ENCODE results near the gene PPARGC1A. TPM values are rescaled to one million over a fixed set of nuclear protein-coding genes. Genes with fewer than 3 reads are reported as not detected.

The PPARGC1A gene
- total RNA-seq, 2 experiments from 2014 or later: not detected

DNA sequence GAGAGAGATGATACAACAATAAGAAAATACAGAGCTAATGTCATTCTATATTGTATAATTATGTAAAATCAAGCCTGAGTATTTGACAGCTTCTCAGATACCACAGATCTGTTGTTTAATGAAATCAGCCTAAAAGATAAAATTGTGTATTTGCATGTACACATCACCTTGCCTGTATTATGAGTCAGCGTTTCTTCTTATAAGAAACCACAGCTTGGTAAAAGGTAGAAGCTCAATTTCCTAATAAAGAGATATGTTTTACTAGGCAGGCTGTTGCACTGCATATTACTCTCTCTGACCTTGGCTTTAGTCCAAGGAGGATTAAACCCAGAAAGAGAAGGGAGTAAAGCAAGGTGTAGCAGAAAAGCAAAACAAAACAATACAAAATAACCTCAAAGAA, 121.3 kb downstream of the PPARGC1A start:
- no peaks in the 10 kb centered on the region for H3K4me1 Mint-ChIP-seq (ENCODE audit: low read depth)
- peaks cover 3% of the 10 kb centered on the region for H3K9me3 Mint-ChIP-seq
- no peak for DNase-seq
- no peak overlapping the region for H3K4me3 Mint-ChIP-seq
- CTCF ChIA-PET: no interaction called here
- POLR2A ChIA-PET: no interaction called here
- no peak overlapping the region for H3K27ac Mint-ChIP-seq
- intact Hi-C loops (cut with micrococcal nuclease): no loop called here
- H3K27me3 Mint-ChIP-seq: no peaks in the 10 kb centered on the region
- no peaks in the 10 kb centered on the region for H3K36me3 Mint-ChIP-seq

DNA sequence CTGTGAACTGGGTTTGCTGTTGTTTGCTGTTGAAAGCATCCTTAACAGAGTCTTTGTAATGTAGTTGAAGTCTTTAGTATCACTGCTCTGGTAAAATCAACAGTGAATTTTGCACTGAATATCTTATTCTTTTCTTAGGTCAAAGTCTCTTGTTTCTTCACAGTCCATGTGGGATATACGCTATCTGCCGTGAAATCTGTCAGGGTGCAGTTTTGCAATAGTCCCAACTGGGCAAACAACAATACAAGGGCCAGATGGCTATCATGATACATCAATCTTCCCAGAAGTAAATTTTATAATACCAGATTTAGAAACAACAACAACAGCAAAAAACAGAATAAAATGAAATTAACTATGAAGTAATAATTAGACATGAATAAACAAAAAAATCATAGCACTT, 123.5 kb downstream of the PPARGC1A start:
- no peaks in the 10 kb centered on the region for H3K27me3 Mint-ChIP-seq
- DNase-seq: no peak
- H3K9me3 Mint-ChIP-seq: peaks cover 3% of the 10 kb centered on the region
- no peak overlapping the region for H3K27ac Mint-ChIP-seq
- intact Hi-C loops (cut with micrococcal nuclease): no loop called here
- POLR2A ChIA-PET: no interaction called here
- H3K4me3 Mint-ChIP-seq: no peak overlapping the region
- no peaks in the 10 kb centered on the region for H3K4me1 Mint-ChIP-seq (ENCODE audit: low read depth)
- CTCF ChIA-PET: no interaction called here
- no peaks in the 10 kb centered on the region for H3K36me3 Mint-ChIP-seq

DNA sequence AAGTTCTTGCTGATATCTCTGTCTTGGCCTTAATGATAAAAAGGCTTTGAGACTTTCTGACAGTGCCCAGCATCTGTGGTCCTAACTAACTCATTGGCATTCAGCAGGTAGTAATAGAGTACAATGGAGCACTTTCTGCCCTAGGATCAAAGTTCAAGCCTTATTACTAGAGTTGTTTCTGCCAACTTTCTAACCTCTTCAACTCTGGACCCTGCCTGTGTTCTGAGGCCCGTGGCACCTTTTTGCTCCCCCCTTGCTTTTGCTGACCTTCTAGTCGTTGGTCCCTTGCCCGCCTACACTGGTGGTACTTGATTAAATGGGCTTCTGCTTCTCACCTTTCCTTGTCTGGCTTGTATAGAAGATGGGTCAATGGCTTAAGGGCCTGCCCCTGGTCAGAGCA, 126.3 kb downstream of the PPARGC1A start:
- Mint-ChIP-seq H3K4me3 (no peak overlapping the region), H3K4me1 (ENCODE audit: low read depth) (no peaks in the 10 kb centered on the region), H3K9me3 (peaks cover 3% of the 10 kb centered on the region), H3K36me3 (no peaks in the 10 kb centered on the region), H3K27ac (no peak overlapping the region), H3K27me3 (no peaks in the 10 kb centered on the region)
- ChIA-PET POLR2A (no interaction called here), CTCF (no interaction called here)
- intact Hi-C loops (cut with micrococcal nuclease): no loop called here
- no peak for DNase-seq

DNA sequence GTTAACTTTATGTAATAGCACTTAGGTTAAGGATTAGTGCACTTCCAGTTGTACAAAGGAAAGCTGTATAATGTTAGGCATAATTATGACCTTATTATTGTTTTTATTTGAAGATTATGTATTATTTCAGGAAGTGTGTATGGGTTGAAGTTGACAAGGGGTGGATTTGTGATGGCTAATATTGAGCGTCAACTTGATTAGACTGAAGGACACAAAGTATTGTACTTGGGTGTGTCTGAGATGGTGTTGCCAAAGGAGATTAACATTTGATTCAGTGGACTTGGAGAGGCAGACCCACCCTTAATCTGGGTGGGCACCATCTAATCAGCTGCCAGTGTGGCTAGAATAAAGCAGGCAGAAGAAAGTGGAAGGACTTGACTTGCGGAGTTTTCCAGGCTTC, 127.3 kb downstream of the PPARGC1A start:
- ChIA-PET POLR2A (no interaction called here), CTCF (no interaction called here)
- intact Hi-C loops (cut with micrococcal nuclease): no loop called here
- H3K9me3 Mint-ChIP-seq: peaks cover 3% of the 10 kb centered on the region
- no peak overlapping the region for H3K4me3 Mint-ChIP-seq
- H3K4me1 Mint-ChIP-seq (ENCODE audit: low read depth): no peaks in the 10 kb centered on the region
- H3K27me3 Mint-ChIP-seq: no peaks in the 10 kb centered on the region
- no peak overlapping the region for H3K27ac Mint-ChIP-seq
- H3K36me3 Mint-ChIP-seq: no peaks in the 10 kb centered on the region
- no peak for DNase-seq

- no peak overlapping the region for H3K27ac Mint-ChIP-seq
- intact Hi-C loops (cut with micrococcal nuclease): no loop called here
- CTCF ChIA-PET: no interaction called here
- H3K4me1 Mint-ChIP-seq (ENCODE audit: low read depth): no peaks in the 10 kb centered on the region
- H3K36me3 Mint-ChIP-seq: no peaks in the 10 kb centered on the region
- DNase-seq: no peak
- H3K9me3 Mint-ChIP-seq: no peaks in the 10 kb centered on the region
- no peaks in the 10 kb centered on the region for H3K27me3 Mint-ChIP-seq
- POLR2A ChIA-PET: no interaction called here
- H3K4me3 Mint-ChIP-seq: no peak overlapping the region
These were observed 130.8 kb downstream of the PPARGC1A start for GRCh38 chr4:23759066-23759465.

GRCh38 chr4:23754688-23755087, 135.2 kb downstream of the PPARGC1A start:
- intact Hi-C loops (cut with micrococcal nuclease): no loop called here
- Mint-ChIP-seq H3K27ac (no peak overlapping the region), H3K27me3 (no peaks in the 10 kb centered on the region), H3K4me3 (no peak overlapping the region), H3K9me3 (no peaks in the 10 kb centered on the region), H3K4me1 (ENCODE audit: low read depth) (no peaks in the 10 kb centered on the region), H3K36me3 (no peaks in the 10 kb centered on the region)
- ChIA-PET POLR2A (no interaction called here), CTCF (no interaction called here)
- no peak for DNase-seq

- no peaks in the 10 kb centered on the region for H3K27me3 Mint-ChIP-seq
- H3K9me3 Mint-ChIP-seq: no peaks in the 10 kb centered on the region
- ChIA-PET CTCF (no interaction called here), POLR2A (no interaction called here)
- H3K4me1 Mint-ChIP-seq (ENCODE audit: low read depth): no peaks in the 10 kb centered on the region
- intact Hi-C loops (cut with micrococcal nuclease): no loop called here
- H3K36me3 Mint-ChIP-seq: no peaks in the 10 kb centered on the region
- DNase-seq: no peak
- H3K27ac Mint-ChIP-seq: no peak overlapping the region
- no peak overlapping the region for H3K4me3 Mint-ChIP-seq
These were observed 139.7 kb downstream of the PPARGC1A start for GRCh38 chr4:23750125-23750524.

- H3K27me3 Mint-ChIP-seq: no peaks in the 10 kb centered on the region
- intact Hi-C loops (cut with micrococcal nuclease): no loop called here
- H3K4me1 Mint-ChIP-seq (ENCODE audit: low read depth): no peaks in the 10 kb centered on the region
- ChIA-PET POLR2A (no interaction called here), CTCF (no interaction called here)
- no peak overlapping the region for H3K4me3 Mint-ChIP-seq
- no peaks in the 10 kb centered on the region for H3K9me3 Mint-ChIP-seq
- H3K27ac Mint-ChIP-seq: no peak overlapping the region
- no peaks in the 10 kb centered on the region for H3K36me3 Mint-ChIP-seq
- no peak for DNase-seq
These were observed 142.5 kb downstream of the PPARGC1A start for GRCh38 chr4:23747281-23747735.

DNA sequence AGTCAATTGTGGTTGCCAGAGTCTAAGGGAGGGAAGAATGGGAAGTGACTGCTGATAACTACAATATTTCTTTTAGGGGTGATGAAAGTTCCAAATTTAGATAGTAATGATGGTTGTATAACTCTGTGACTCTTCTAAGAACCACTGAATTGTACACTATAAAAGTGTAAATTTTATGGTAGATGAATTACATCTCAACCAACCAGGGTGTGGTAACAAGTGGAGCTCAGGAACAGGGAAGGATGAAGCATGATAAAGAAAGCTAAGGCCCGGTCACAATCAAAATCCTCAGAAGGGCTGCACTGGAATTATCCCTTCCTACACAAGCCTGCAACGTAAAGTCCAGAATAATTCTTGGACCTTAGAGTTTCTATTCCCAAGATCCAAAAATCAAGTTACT, 143.2 kb downstream of the PPARGC1A start:
- no peak overlapping the region for H3K4me3 Mint-ChIP-seq
- no peaks in the 10 kb centered on the region for H3K27me3 Mint-ChIP-seq
- H3K27ac Mint-ChIP-seq: no peak overlapping the region
- H3K4me1 Mint-ChIP-seq (ENCODE audit: low read depth): no peaks in the 10 kb centered on the region
- H3K36me3 Mint-ChIP-seq: no peaks in the 10 kb centered on the region
- intact Hi-C loops (cut with micrococcal nuclease): no loop called here
- no peaks in the 10 kb centered on the region for H3K9me3 Mint-ChIP-seq
- POLR2A ChIA-PET: no interaction called here
- DNase-seq: no peak
- CTCF ChIA-PET: no interaction called here

DNA sequence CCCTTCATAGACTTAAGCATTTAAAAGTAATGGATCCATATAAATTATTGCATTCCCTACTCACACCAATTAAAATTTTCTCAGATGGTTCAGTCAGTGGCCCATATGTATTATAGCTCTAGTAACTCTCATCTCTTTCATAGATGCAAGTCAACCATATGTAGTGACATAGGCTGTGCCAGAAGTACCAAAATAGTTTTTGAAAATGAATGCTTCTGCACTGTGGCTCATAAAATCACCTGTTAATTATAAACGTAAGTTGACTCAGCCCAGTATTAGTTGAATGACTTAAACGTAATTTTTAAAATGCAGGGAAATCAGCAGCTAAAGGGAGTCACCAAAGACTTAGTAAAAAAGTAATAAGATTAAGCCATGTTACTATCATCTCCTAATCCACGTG, 143.8 kb downstream of the PPARGC1A start:
- H3K36me3 Mint-ChIP-seq: no peaks in the 10 kb centered on the region
- H3K4me3 Mint-ChIP-seq: no peak overlapping the region
- H3K27ac Mint-ChIP-seq: no peak overlapping the region
- no peaks in the 10 kb centered on the region for H3K4me1 Mint-ChIP-seq (ENCODE audit: low read depth)
- H3K27me3 Mint-ChIP-seq: no peaks in the 10 kb centered on the region
- no peak for DNase-seq
- intact Hi-C loops (cut with micrococcal nuclease): no loop called here
- POLR2A ChIA-PET: no interaction called here
- H3K9me3 Mint-ChIP-seq: no peaks in the 10 kb centered on the region
- CTCF ChIA-PET: no interaction called here

DNA sequence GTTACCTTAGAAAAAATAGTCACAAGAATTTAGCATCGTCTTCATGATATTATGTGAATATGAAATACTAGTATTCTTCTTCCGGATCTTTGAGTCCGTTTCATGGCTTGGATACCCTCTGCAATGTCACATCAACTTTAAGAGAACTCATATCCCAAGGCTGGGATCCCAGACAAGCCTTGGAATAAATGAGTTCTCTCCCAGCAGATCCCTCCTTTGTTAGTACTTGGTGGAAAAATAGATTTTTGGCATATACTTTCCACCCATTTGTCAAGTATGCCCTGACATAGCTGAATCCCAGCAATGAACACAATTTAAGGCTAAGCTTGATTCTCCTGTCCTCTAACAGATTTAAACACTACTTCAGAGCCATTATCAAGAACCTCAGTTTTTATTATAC, 144.5 kb downstream of the PPARGC1A start:
- POLR2A ChIA-PET: no interaction called here
- CTCF ChIA-PET: no interaction called here
- no peaks in the 10 kb centered on the region for H3K27me3 Mint-ChIP-seq
- DNase-seq: no peak
- no peak overlapping the region for H3K27ac Mint-ChIP-seq
- H3K36me3 Mint-ChIP-seq: no peaks in the 10 kb centered on the region
- intact Hi-C loops (cut with micrococcal nuclease): no loop called here
- no peaks in the 10 kb centered on the region for H3K9me3 Mint-ChIP-seq
- no peaks in the 10 kb centered on the region for H3K4me1 Mint-ChIP-seq (ENCODE audit: low read depth)
- no peak overlapping the region for H3K4me3 Mint-ChIP-seq

Data from activated CD4-positive, alpha-beta memory T cell treated with anti-CD3 and anti-CD28 coated beads for 36 hours (primary cell).